Measurements from ENCODE around the gene FILIP1L. TPM values are rescaled to one million over a fixed set of nuclear protein-coding genes. Genes with fewer than 3 reads are reported as not detected.
A peak's percentile ranks its signal among the peaks of the same experiment; 100 is the strongest.

Gene FILIP1L
- total RNA-seq, 1 donor from 2014 or later = 41.5 TPM

DNA sequence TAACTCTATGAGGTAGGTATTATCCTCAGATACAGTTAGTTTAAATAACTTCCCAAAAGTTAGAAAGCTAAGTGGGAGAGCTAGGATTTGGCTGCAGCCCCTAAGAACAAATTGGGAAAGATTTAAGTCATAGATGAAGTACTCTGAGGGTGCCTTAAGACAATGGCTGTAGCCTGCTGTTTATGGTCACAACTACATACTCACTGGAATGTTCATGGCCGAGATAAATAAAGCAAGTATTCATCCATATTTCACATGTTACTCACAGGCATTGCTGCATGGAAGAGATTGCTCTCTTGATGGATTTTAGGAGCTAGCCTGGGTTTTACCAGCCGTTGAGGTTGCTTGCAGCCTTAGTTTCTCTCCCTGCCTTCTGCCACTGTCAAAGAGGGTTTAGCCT, 151.6 kb downstream of the FILIP1L start:
- H3K4me3 ChIP-seq = no peak overlapping the region

DNA sequence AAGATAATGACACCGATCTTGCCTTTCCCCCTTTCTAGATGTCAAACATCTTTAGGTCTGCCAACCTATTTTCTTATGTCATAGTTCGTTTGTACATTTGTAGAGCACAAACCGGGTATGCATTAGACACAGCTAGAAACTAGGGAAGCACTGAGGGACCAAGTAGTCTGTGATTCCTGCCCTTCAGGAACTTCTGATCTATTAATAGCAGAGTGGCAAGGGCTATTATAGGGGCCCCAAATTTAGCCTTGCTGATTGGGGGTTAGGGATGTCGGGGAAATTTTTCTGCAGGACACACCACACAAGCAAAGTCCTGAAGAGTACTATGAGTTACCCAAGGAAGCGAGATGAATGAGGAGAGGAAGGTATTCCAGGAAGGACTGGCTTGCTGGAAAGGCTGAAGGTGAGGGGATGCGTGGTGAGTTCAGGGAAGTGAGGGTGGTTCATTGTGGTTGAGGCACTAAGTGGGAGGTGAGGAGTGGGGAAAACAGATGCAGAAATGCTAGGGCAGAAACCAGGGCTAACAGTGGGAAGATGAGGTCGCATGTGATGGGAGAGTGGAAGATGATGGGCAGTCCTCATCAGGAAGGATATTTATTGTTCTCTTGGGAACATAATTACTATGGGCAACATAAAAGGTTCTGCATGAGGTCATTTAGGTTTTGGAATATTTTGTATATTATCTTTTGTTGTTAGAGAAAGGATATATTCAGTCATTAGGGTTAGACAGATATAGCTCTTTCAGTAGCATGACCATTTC, 152.4 kb downstream of the FILIP1L start:
- Histone ChIP-seq H3K9me3 (no peaks in the 10 kb centered on the region), H3K27ac (peak overlapping the region; percentile 64), H3K27me3 (no peaks in the 10 kb centered on the region), H3K4me3 (no peak overlapping the region), H3K36me3 (no peaks in the 10 kb centered on the region), H3K4me1 (peaks cover 41% of the 10 kb centered on the region)
- intact Hi-C loops (cut with DNase I) = no loop called here
- no peak for TF ChIP-seq POLR2AphosphoS5 (IDR thresholded peaks at IDR 0.05; ENCODE audit: insufficient read depth in 1 of 2, low read depth in 1 of 2)
- no peak for TF ChIP-seq POLR2A (IDR thresholded peaks at IDR 0.05)
- TF ChIP-seq CTCF (IDR thresholded peaks at IDR 0.05) = no peak
- no peak for DNase-seq (ENCODE audit: extremely low spot score in 2 of 2)

More for the DNA sequence above, 151.6 kb downstream of the FILIP1L start:
- Histone ChIP-seq H3K27ac (peak overlapping the region; percentile 17), H3K27me3 (no peaks in the 10 kb centered on the region), H3K9me3 (no peaks in the 10 kb centered on the region), H3K4me1 (peaks cover 48% of the 10 kb centered on the region), H3K36me3 (no peaks in the 10 kb centered on the region)
- intact Hi-C loops (cut with DNase I) = no loop called here
- no peak for TF ChIP-seq POLR2AphosphoS5 (IDR thresholded peaks at IDR 0.05; ENCODE audit: insufficient read depth in 1 of 2, low read depth in 1 of 2)
- no peak for TF ChIP-seq POLR2A (IDR thresholded peaks at IDR 0.05)
- TF ChIP-seq CTCF (IDR thresholded peaks at IDR 0.05) = no peak
- no peak for DNase-seq (ENCODE audit: extremely low spot score in 2 of 2)

DNA sequence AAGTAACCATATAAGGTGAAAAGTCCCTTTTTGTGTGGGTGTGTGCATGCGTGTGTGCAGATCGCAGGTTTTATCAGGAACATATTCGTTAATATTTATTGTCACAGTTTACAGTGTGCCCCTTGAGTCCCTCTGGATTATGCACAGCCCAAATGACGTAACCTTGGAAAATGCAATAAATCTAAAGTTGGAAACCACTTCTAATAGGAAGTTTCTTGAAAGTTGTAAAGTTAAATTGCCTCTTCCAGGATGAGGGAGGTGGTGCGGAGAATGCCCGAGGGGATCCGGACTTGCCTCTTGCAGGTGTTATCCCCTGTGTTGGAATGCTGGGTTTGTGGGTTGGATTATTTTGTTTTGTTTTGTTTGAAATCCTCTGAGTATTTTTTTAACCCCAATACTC, 153.4 kb downstream of the FILIP1L start:
- H3K4me1 ChIP-seq = peaks cover 36% of the 10 kb centered on the region
- H3K27me3 ChIP-seq = no peaks in the 10 kb centered on the region
- no peaks in the 10 kb centered on the region for H3K36me3 ChIP-seq
- TF ChIP-seq POLR2AphosphoS5 (IDR thresholded peaks at IDR 0.05; ENCODE audit: insufficient read depth in 1 of 2, low read depth in 1 of 2) (peak in 1 of 2 donors; percentile 49), POLR2A (IDR thresholded peaks at IDR 0.05) (no peak)
- intact Hi-C loops (cut with DNase I) = no loop called here
- H3K4me3 ChIP-seq = peak overlapping the region in 1 of 2 donors; percentile 11
- peak overlapping the region; percentile 64 for H3K27ac ChIP-seq
- no peak for DNase-seq (ENCODE audit: extremely low spot score in 2 of 2)
- H3K9me3 ChIP-seq = no peaks in the 10 kb centered on the region

- H3K27ac ChIP-seq = peak overlapping the region; percentile 64
- peak overlapping the region in 1 of 2 donors; percentile 11 for H3K4me3 ChIP-seq
- no peaks in the 10 kb centered on the region for H3K36me3 ChIP-seq
- H3K9me3 ChIP-seq = no peaks in the 10 kb centered on the region
- no peaks in the 10 kb centered on the region for H3K27me3 ChIP-seq
- no peak for DNase-seq (ENCODE audit: extremely low spot score in 2 of 2)
- no peak for TF ChIP-seq CTCF (IDR thresholded peaks at IDR 0.05)
- TF ChIP-seq POLR2A (IDR thresholded peaks at IDR 0.05) = no peak
- TF ChIP-seq POLR2AphosphoS5 (IDR thresholded peaks at IDR 0.05; ENCODE audit: insufficient read depth in 1 of 2, low read depth in 1 of 2) = no peak
- intact Hi-C loops (cut with DNase I) = no loop called here
- H3K4me1 ChIP-seq = peaks cover 30% of the 10 kb centered on the region
Measured at GRCh38 chr3:99960123-99960878, 154.0 kb downstream of the FILIP1L start.

GRCh38 chr3:99958222-99958912, 155.9 kb downstream of the FILIP1L start:
- no peak overlapping the region for H3K4me3 ChIP-seq
- peaks cover 27% of the 10 kb centered on the region for H3K4me1 ChIP-seq
- H3K36me3 ChIP-seq = no peaks in the 10 kb centered on the region
- DNase-seq (ENCODE audit: extremely low spot score in 2 of 2) = no peak
- no peaks in the 10 kb centered on the region for H3K27me3 ChIP-seq
- H3K9me3 ChIP-seq = no peaks in the 10 kb centered on the region
- TF ChIP-seq POLR2A (IDR thresholded peaks at IDR 0.05) (no peak), POLR2AphosphoS5 (IDR thresholded peaks at IDR 0.05; ENCODE audit: insufficient read depth in 1 of 2, low read depth in 1 of 2) (no peak), CTCF (IDR thresholded peaks at IDR 0.05) (no peak)
- intact Hi-C loops (cut with DNase I) = no loop called here
- H3K27ac ChIP-seq = no peak overlapping the region

Data from vagina (tissue), 2 donors.